EL (cell line): ENCODE data around the gene PLXNC1.

Experiments used
- DNase-seq: peaks from one replicate; pipeline ENCODE4 v3.0.0-alpha.2; 2016

PLXNC1 gene

DNA sequence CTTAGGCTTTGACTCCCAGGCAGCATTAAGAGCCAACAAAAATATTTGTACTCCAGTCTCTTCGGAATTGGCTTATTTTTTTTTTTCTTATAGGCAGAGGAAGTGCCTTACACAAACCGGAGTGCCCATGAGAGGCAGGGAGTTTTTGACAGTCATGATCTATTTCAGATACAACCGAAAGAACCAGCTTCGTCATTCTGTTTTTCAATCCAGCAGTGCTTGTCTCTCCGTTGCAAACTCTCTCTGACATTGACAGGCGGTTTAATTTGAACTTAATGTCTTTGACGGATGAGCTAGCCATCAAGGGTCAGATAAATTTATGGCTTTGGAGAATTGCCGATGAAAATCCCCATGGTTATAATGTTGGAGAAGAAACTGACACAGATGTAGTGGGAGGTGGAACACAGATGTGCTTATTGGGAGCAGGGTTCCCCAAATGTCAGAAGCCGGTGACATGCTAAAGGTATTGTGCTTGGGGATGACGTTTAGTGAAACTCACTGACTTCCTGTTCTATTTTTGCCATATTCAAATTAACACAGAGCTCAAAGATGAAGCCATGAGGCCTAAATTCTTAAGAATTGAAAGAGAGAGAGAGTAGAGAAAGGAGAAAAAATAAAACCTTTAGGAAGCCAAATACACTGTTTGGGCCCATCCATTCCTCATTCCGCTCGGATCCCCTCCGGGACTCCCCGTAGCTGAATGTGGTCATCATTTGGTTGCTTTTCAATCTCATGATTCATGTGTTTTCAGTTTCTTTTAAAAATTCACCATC lies 59.7 kb downstream of the PLXNC1 start:
- DNase-seq = no peak

DNA sequence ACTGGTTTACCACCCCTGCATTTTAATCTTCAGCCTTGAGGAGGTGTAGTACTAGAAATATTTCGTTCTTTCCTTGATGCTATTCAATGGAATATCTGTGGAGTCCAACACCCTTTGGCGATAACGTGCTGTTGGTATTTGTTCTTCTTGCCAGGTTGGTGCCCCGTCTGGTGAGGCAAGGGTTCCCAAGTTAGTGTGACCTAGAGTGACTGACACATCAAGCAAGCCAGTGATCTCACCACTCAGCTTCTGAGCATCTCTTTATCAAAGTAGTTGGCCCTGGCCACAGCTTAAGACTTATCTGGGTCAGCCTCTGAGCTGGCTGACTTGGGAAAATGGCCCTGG lies 60.2 kb downstream of the PLXNC1 start:
- DNase-seq = no peak

DNA sequence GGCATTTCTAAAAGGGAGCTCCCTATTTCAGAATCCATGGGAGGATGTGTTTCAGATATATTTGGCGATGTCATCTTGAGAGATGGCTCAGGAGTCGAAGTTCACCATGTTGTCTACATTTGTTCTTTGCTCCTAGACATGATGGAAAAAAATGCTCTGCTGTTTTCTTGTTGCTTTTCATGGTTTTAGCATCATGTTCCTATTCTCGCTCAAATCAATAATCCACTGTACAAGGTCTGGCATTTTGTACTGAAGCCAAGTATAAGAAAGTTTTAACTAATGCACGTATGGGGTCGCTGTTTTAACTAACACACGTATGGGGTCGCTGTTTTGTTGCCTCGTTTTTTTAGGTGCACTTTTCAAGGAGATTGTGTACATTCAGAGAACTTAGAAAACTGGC lies 60.9 kb downstream of the PLXNC1 start:
- DNase-seq = no peak

DNA sequence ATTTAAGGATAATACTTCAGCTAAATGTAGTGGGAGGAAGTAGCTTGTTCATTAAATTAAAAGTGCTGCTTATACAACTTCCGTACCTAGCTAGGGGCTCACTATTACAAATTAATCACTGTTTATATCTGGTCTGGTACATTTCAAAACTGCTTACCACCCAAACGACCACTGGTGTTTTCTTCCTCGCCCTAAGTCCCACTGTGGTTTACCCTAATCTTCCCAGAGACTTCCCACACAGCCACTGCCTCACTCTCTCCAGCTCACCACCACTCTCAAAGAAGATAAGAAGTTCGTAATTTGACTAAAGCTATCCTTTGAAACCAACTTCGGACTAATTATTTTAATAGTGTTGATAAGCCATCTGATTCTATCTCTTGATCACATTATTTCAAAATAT lies 62.6 kb downstream of the PLXNC1 start:
- DNase-seq = no peak

- DNase-seq = no peak
Observed at GRCh38 chr12:94218233-94218632, 69.9 kb downstream of the PLXNC1 start.

- DNase-seq = no peak
Observed at GRCh38 chr12:94219622-94220302, 71.4 kb downstream of the PLXNC1 start.

DNA sequence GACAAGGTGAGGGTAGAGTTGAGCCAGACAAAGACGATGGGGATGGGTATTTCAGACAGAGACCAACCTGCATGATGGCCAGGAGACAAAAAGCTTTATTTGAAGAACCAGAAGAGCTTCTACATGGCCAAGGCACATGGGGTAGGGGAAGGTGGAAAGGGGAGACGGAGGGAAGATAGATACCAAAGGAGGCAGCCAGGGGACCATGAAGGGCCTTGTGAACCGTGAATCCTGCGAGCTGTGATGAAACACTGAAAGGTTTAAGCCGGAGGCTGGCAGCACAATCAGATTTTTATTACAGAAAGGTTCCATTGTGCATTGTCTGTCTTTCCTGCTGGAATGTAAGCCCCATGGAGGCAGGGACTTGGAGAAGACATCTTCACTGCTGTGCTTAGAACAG lies 72.4 kb downstream of the PLXNC1 start:
- DNase-seq = no peak

- DNase-seq = no peak
Observed at GRCh38 chr12:94222351-94223084, 74.1 kb downstream of the PLXNC1 start.

DNA sequence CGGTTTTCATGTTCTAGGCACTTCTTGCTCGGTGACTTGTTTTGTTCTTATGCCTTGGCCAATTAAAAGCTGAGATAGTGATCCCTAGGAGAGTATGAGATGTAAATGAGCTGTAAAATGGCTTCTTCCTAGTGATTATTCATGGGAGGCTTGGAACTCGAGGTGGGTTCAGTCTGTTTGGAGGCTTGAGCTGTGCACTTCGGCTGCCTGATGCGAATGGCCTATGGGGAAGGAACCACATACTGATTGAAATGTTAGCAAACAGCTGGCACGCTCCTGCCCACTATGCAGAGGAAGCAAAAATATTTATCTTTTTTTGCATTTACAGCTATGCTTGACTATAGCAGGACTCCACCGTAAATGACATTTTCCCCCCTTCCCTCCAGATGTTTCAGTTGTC lies 75.5 kb downstream of the PLXNC1 start:
- DNase-seq = no peak

DNA sequence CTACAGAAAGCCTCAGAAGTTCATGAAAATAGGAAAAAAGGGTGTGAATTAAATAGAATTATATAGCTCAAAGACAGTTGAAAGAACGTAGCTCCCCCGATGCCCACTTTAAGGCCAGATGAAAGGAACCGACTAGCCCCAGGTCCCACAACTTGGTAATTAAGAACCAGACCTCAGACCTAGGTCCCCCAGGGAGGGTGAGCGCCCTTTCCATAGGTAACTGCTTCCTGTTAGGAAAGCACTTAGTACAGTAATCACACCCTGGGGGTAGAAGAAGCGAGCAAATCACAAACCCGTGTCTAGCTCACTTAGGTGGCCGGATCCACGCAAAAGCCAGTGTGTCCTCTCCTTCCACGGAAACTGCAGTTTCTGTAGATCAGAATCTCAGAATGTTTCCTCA lies 77.1 kb downstream of the PLXNC1 start:
- DNase-seq = no peak

DNA sequence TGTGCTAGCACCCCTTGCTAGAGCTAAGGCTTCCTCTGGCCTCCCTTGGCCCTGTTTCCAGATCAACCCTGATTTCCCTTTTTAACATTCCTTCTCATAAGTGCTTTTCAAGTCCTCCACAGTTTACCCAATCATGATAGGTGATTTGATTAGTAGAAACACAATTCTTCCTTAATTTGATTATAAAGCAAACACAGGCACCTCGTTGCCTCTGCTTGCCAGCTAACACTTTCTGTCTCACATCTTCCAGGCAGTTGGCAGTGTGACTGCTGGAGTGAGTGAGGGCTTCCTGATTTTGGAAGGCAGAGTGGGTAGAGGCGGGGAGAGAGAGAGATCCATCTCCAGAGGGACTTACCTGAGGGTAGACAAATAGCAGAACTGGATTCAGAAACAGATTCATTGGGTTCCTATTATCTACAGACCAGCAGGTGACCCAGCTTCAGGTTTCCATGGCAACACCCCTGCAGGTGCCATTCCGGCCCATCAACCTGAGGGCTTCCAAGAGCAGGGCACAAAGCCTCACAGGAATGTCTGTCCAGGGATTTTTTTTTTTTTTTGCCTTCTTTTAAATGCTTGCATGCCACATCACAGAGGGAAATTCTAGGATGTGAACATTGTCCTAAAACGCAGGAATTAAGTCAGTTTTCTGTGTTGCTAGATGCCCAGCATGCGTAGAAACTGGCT lies 77.7 kb downstream of the PLXNC1 start:
- DNase-seq = no peak

DNA sequence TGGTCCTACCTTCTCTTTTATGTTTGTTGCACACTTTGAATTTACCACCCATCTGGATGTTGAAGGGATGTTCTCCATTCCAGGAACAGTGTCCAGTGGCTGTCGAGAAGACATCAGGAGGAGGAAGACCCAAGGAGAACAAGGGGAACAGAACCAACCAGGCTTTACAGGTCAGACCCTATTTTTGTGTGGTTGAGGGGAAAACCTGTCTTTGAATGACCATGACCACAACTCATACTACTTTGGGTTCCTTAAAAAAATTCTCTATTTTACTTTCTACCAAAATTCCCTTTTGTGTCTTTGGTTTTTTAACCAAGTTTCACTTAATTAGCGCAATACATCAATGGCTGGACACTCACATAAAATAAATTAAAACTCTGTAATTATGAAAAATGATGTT lies 78.7 kb downstream of the PLXNC1 start:
- no peak for DNase-seq

- no peak for DNase-seq
Observed at GRCh38 chr12:94228488-94228907, 80.1 kb downstream of the PLXNC1 start.

DNA sequence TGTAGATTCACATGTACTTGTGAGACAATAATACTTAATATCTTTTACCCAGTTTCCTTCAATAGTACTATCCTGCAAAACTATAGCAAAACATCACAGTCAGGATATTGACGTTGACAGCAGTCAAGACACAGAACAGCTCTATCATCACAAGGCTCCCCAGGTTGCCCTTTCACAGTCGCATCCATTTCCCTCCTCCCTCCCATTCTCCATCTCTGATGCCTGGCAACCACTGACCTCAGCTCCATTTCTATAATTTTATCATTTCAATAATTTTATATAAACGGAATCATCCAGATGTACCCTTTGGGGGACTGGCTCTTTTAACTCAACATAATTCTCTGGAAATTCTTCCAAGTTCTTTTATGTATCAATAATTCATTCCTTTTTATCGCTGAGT lies 81.5 kb downstream of the PLXNC1 start:
- no peak for DNase-seq

DNA sequence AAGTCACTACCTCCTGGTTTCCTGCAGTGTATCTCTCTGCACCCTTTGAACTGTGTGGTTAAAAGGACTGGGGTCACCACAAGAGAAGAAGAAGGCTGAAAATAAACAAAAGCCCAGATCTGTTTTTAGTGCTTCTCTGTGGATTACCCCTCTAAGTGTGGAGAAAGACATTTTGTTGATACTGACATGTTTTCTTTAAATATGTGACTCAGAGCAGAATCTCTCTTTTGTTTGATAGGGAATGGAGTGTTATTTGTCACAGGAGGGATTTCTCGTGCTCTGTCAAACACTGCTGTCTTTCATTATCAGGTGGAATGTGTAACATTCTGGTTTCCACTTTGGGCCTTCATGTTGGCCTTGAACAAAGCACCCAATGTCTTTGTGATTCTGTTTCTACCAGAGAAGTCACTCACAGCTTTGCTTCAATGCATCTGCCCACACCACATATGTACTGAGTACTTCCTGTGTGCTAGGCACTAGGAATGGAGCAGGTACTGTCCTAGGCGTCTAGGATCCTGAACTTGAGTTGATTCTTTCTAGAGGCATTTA lies 82.1 kb downstream of the PLXNC1 start:
- no peak for DNase-seq

DNA sequence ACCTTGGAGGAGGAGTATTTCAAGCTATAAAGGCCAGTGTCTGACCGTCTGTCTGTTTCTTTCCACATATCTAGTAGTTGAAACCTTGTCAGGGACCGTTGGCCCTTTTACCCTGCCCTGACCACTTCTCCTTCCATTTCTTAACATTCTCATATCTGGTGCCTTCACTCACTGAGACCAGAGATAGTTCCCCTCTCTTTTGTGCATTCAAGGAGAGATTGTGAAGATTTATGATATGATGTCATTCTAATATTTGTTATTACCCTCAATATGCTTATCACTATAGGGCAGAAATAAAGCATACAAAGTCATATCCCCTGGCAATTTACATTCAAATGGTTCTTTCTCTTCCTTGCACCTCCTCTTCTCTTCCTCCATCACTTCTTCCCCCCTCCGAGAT lies 83.3 kb downstream of the PLXNC1 start:
- no peak for DNase-seq

DNA sequence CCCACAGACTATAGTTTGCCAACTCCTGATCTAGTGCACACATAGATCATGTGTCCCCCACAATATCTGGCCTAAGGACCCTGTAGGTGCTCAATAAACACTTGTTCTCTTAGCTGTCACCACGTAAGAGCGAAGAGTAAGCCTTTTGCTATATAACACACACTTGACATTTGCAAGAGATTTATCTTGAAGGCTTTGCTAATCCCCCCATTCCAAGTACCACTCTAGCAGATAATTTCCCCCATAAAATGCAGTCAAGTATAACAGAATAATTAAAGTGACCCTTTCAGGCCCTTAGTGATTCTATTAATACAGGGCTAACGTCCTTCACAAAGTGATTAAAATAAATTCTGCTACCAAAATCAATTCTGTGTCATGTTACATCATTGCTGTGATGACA lies 87.5 kb downstream of the PLXNC1 start:
- no peak for DNase-seq

GRCh38 chr12:94239332-94239993 lies 91.1 kb downstream of the PLXNC1 start:
- DNase-seq = no peak

DNA sequence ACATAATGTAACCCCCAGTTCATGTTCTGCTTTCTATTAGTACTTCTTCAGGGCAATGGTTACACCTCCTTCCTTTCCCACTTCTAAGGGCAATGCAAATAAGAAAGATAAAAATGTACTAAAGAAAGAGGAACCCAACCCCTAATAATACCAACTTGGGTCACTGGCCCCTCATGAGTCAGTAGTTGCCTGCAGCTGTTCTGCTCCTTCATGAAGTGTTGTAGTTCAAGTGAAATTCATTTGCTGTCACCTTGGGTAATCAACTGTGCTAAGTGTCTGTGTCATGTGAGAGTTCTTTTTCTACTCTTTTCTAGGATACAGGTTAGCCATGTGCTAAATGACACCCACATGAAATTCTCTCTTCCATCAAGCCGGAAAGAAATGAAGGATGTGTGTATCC lies 91.8 kb downstream of the PLXNC1 start:
- no peak for DNase-seq

GRCh38 chr12:94242901-94243300 lies 94.5 kb downstream of the PLXNC1 start:
- no peak for DNase-seq

GRCh38 chr12:94244165-94245133 lies 96.1 kb downstream of the PLXNC1 start:
- DNase-seq = no peak
